ENCODE data around the gene TRIM61.
A peak's percentile ranks its signal among the peaks of the same experiment; 100 is the strongest.
"Not testable (repeated sequence)": the region's sequence is repeated elsewhere in the genome, so short reads cannot be mapped to it uniquely, and the experiment has no call there.

TRIM61 gene

DNA sequence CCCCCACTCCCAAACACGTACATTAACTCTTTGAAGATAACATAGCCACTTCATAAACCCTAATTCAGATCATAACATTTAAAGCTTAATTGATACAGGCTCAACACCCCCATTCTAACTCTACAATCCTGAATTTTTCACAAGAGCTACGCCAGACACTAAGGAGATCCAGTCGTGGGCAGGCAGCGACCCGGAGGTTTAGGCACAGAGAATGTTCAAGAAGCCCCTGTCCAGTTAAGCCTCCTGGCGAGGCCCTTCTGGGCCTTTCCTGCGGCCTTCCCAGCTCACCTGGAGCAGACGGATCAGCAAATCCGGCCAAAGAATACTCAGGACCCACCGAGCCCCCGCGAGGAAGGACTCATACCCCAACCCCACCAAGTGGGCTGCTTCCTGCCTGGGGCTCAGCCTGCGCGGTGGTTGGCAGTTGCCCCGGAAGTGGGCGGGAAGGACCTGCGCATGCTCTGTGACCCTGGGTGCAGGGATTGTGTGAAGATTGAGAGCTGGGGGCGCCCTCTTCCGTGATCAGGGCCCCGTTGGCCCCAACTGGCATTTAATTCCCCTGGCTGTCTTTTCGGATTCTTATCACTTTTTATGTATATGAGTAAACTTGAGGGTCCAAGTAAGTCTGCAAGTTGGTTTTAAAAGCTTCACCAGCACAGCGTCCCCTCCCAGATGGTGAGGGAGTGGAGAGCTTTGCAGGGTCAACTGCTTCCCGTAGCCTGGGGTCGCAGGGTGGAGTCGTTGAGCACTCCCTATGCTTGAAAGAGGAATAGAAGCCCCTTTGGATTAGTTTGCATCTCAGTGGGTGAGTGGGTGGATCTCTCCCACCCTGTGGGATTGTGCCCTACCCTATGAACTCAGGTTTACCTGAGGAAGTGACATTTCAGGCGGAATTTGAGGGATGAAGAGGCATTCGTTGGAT lies at the start of gene TRIM61:
TSS of gene TRIM61 (minus strand) at position 415 of the 922 bp plus-strand sequence. CDS start 7,655 bp downstream, outside the sequence.
- no peak within 1 kb of the TSS for H3K4me3 ChIP-seq (ENCODE audit: low read depth, low read length)
- TF ChIP-seq, protein P1, sequence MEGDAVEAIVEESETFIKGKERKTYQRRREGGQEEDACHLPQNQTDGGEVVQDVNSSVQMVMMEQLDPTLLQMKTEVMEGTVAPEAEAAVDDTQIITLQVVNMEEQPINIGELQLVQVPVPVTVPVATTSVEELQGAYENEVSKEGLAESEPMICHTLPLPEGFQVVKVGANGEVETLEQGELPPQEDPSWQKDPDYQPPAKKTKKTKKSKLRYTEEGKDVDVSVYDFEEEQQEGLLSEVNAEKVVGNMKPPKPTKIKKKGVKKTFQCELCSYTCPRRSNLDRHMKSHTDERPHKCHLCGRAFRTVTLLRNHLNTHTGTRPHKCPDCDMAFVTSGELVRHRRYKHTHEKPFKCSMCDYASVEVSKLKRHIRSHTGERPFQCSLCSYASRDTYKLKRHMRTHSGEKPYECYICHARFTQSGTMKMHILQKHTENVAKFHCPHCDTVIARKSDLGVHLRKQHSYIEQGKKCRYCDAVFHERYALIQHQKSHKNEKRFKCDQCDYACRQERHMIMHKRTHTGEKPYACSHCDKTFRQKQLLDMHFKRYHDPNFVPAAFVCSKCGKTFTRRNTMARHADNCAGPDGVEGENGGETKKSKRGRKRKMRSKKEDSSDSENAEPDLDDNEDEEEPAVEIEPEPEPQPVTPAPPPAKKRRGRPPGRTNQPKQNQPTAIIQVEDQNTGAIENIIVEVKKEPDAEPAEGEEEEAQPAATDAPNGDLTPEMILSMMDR (IDR thresholded peaks at IDR 0.05; ENCODE audit: borderline replicate concordance, insufficient read depth, low read depth, low read length) = no peak

DNA sequence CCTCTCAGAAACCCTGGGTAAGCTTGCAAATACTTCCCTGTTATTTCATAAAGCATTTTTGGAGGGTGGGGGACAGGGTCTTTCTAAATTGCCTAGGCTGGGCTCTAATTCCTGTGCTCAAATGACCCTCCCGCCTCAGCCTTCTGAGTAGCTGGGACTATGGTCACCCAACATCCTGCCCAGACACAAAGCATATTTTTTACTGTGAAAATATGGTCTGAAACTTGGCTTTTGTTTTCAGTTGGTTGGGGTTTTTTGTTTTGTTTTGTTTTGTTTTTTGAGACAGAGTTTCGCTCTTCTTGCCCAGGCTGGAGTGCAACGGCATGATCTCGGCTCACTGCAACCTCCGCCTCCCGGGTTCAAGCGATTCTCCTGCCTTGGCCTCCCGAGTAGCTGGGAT lies 48.3 kb upstream of the TRIM61 start:
- H3K4me3 ChIP-seq (ENCODE audit: low read depth, low read length) = not testable (repeated sequence)

DNA sequence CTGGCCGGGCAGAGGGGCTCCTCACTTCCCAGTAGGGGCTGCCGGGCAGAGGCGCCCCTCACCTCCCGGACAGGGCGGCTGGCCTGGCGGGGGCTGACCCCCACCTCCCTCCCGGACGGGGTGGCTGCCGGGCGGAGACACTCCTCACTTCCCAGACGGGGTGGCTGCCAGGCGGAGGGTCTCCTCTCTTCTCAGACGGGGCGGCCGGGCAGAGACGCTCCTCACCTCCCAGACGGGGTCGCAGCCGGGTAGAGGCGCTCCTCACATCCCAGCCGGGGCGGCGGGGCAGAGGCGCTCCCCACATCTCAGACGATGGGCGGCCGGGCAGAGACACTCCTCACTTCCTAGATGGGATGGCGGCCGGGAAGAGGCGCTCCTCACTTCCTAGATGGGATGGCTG lies 42.5 kb upstream of the TRIM61 start:
- H3K4me3 ChIP-seq (ENCODE audit: low read depth, low read length) = not testable (repeated sequence)

DNA sequence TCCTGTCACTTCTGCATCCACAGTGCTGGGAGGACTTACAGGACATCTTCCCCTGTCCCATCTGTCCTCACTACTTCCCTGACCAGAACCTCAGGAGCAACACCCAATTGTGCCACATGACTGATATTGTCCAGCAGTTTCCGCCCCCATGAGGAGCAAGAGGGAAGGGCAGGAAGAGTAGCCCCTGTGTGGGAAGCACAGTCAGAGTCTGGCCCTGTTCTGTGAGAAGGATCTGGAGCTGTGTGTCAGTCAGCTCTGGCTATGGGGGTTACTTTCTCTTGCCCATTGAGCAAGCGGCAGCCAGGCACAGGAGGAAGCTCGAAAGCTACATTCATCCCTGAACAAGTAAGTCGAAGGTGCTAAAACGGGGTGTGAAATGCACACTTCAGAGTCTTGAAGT lies 39.5 kb upstream of the TRIM61 start:
- TF ChIP-seq, protein P1 (IDR thresholded peaks at IDR 0.05; ENCODE audit: borderline replicate concordance, insufficient read depth, low read depth, low read length) = peak; percentile 22; the same call in 1 of the 2 replicates
- H3K4me3 ChIP-seq (ENCODE audit: low read depth, low read length) = no peak overlapping the region

DNA sequence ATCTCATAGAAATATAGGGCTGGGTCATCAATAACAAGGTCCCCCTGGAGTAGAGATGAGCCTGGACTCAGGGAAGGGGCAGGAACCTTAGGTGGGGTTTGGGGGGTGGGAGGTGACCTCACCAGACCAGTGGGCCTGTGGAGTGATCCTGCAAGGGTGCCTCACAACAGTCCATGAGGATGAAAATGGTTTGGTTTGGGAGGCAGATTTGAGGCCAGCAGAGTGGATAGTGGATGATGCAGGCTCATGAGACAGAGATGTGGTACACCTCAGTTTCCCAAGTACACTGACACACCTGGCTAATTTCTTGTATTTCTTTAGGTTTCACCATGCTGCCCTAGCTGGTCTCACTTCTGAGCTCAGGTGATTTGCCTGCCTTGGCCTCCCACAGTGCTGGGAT lies 36.2 kb upstream of the TRIM61 start:
- H3K4me3 ChIP-seq (ENCODE audit: low read depth, low read length) = no peak overlapping the region
- TF ChIP-seq, protein P1 (IDR thresholded peaks at IDR 0.05; ENCODE audit: borderline replicate concordance, insufficient read depth, low read depth, low read length) = no peak

DNA sequence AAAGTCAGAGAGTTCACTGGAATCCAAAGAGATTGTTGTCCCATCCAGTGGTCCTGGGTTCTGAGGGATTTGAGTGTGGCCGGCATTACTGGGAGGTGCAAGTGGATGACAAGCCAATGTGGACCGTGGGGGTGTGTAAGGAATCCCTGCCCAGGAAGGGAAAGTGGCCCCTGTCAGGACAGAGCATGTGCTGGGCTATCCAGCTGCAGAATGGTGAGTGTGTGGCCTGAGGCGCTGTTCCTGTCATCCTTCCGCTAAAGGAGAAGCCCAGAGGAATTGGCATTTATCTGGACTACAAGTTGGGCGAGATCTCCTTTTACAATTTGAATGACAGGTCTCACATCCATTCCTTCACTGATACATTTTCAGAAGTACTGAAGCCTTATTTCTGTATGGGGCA lies 33.9 kb upstream of the TRIM61 start:
- TF ChIP-seq, protein P1 (IDR thresholded peaks at IDR 0.05; ENCODE audit: borderline replicate concordance, insufficient read depth, low read depth, low read length) = no peak
- no peak overlapping the region for H3K4me3 ChIP-seq (ENCODE audit: low read depth, low read length)

DNA sequence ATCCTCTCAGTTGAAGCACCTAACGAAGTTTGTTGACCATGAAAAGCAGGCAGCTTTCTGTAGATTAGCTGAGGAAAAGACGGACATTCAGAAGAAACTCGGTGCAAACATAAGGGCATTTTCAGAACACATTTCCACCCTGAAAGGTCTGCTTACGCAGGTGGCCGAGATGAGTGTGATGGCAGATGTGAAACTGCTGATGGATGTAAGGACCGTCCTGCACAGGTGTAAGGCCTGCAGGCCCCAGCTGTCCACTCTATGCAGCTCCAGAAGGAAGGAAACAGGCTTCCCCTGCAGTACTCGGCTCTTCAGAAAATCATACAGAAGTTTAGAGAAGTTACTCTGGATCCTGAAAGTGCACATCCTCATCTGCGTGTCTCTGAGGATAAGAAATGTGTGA lies 33.5 kb upstream of the TRIM61 start:
- TF ChIP-seq, protein P1 (IDR thresholded peaks at IDR 0.05; ENCODE audit: borderline replicate concordance, insufficient read depth, low read depth, low read length) = no peak
- H3K4me3 ChIP-seq (ENCODE audit: low read depth, low read length) = no peak overlapping the region

DNA sequence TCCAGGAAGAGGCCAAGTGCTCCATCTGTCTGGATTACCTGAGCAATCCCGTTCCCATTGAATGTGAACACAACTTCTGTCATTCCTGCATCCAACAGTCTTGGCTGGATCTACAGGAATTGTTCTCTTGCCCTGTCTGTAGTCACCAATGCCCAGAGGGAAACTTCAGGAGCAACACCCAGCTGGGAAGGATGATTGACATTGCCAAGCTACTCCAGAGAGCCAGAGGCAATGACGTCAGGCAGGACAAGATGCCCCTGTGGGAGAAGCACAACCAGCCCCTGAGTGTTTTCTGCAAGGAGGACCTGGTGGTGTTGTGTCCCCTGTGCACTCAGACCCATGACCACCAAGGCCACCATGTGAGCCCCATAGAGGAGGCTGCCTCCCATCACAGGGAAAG lies 33.0 kb upstream of the TRIM61 start:
- no peak overlapping the region for H3K4me3 ChIP-seq (ENCODE audit: low read depth, low read length)
- TF ChIP-seq, protein P1 (IDR thresholded peaks at IDR 0.05; ENCODE audit: borderline replicate concordance, insufficient read depth, low read depth, low read length) = no peak
